Right renal pelvis (tissue), 4 donors: ENCODE measurements around the gene ADNP. TPM values are rescaled to one million over a fixed set of nuclear protein-coding genes. Genes with fewer than 3 reads are reported as not detected.

Source experiments
- DNase-seq, 4 donors: peaks; one replicate each; pipeline ENCODE4 v3.0.0-alpha.2; 2013; ENCODE audit warnings: low read depth in 4 of 4, low spot score in 3 of 4, missing footprints in 1 of 4
- polyA plus RNA-seq, 4 donors: library from polyadenylated mRNA; unstranded; fragments of 120-200 nt; gene quantifications; one replicate each; pipeline ENCODE4 v1.2.1, GENCODE V29; 2013; ENCODE audit not compliant: insufficient read length in 4 of 4

The ADNP gene
- polyA plus RNA-seq, 4 donors = 104 to 140 (median 128) TPM

GRCh38 chr20:50855498-50856474 is 75.5 kb downstream of the ADNP start:
- DNase-seq = no peak

- DNase-seq = no peak
Observed at GRCh38 chr20:50854506-50855249, 76.6 kb downstream of the ADNP start.

- DNase-seq = no peak
Observed at GRCh38 chr20:50852085-50852484, 79.2 kb downstream of the ADNP start.

GRCh38 chr20:50850721-50851286 is 80.4 kb downstream of the ADNP start:
- no peak for DNase-seq

- DNase-seq = no peak
Observed at GRCh38 chr20:50848846-50849673, 82.2 kb downstream of the ADNP start.

GRCh38 chr20:50848341-50848808 is 82.9 kb downstream of the ADNP start:
- DNase-seq = no peak

- no peak for DNase-seq
Observed at GRCh38 chr20:50845566-50846215, 85.5 kb downstream of the ADNP start.

- DNase-seq = no peak
Observed at GRCh38 chr20:50844430-50845100, 86.7 kb downstream of the ADNP start.

- no peak for DNase-seq
Observed at GRCh38 chr20:50843331-50844276, 87.6 kb downstream of the ADNP start.

- DNase-seq = no peak
Observed at GRCh38 chr20:50842821-50843220, 88.4 kb downstream of the ADNP start.

Other genes with a start within 250 kb of the ADNP start
- 1 to 10 TPM; 6.2 to 7.1 (median 6.6) TPM for gene RIPOR3, start 239.9 kb downstream of the ADNP start, polyA plus RNA-seq
- 10 to 100 TPM; 18.7 to 29.7 (median 23.5) TPM for gene PARD6B, start 199.9 kb downstream of the ADNP start, polyA plus RNA-seq
- gene BCAS4, start 136.4 kb downstream of the ADNP start, polyA plus RNA-seq = 1 to 10 TPM; 4.2 to 6.9 (median 5.4) TPM
- gene DPM1, start 27.1 kb upstream of the ADNP start, polyA plus RNA-seq = 10 to 100 TPM; 62.8 to 74.5 (median 70.1) TPM
- gene MOCS3, start 27.4 kb upstream of the ADNP start, polyA plus RNA-seq = 1 to 10 TPM; 5.2 to 5.8 (median 5.5) TPM
- gene KCNG1, start 91.7 kb upstream of the ADNP start, polyA plus RNA-seq = 1 to 10 TPM; 4.2 to 6.8 (median 4.5) TPM